Upper lobe of left lung (tissue), 6 donors: Measurements from ENCODE around the gene STK11IP. TPM values are rescaled to one million over a fixed set of nuclear protein-coding genes. Genes with fewer than 3 reads are reported as not detected.
A peak's percentile ranks its signal among the peaks of the same experiment; 100 is the strongest.

Experiments used
- ATAC-seq, 2 donors: fragments of 200-7000 bp; cut with Tn5 transposase; one replicate each; pipeline ENCODE4 v1.9.1; 2022; ENCODE audit warnings: mild to moderate bottlenecking in 2 of 2, moderate library complexity in 2 of 2; ENCODE audit not compliant: low FRiP score in 2 of 2
- DNase-seq, 2 donors: peaks; one replicate each; pipeline ENCODE4 v3.0.0-alpha.2; 2019 to 2020
- H3K27ac ChIP-seq, 4 donors: fragments of 200-600 bp; sonication (generic); one replicate each; pipeline ENCODE4 v1.5.1; 2016 to 2019
- H3K27me3 ChIP-seq, 4 donors: fragments of 200-600 bp; sonication (generic); one replicate each; pipeline ENCODE4 v1.5.1; 2017 to 2019
- H3K36me3 ChIP-seq, 4 donors: fragments of 200-600 bp; sonication (generic); one replicate each; pipeline ENCODE4 v1.5.1; 2016 to 2019
- H3K4me1 ChIP-seq, 4 donors: fragments of 200-600 bp; sonication (generic); one replicate each; pipeline ENCODE4 v1.5.1; 2018 to 2019
- H3K4me3 ChIP-seq, 4 donors: fragments of 200-600 bp; sonication (generic); one replicate each; pipeline ENCODE4 v1.5.1; 2017 to 2019; ENCODE audit warnings: mild to moderate bottlenecking in 2 of 4, moderate library complexity in 1 of 4
- H3K9me3 ChIP-seq, 4 donors: fragments of 200-600 bp; sonication (generic); one replicate each; pipeline ENCODE4 v1.5.1; 2018 to 2019
- EP300 ChIP-seq, 4 donors: sonication (generic); formaldehyde crosslinking; IDR thresholded peaks; one replicate each; pipeline ENCODE4 v1.5.1; 2017; ENCODE audit warnings: antibody characterized with exemption in 4 of 4, control low read depth in 2 of 4
- POLR2A ChIP-seq, 4 donors: fragments of 450-650 bp; IDR thresholded peaks; one replicate each; pipeline ENCODE4 v1.5.1; 2016 to 2017; ENCODE audit warnings: antibody characterized with exemption in 4 of 4, mild to moderate bottlenecking in 2 of 4
- POLR2AphosphoS5 ChIP-seq, 2 donors: sonication (generic); formaldehyde crosslinking; IDR thresholded peaks; one replicate each; pipeline ENCODE4 v1.5.1; 2017; ENCODE audit warnings: antibody characterized with exemption in 2 of 2
- WGBS, 2 donors: methylation state at CpG; one replicate each; pipeline ENCODE4 v1.1.5; 2017 to 2018; 5-methylcytosine and 5-hydroxymethylcytosine counted together
- total RNA-seq, 6 donors: library from RNA; depleted of rRNA in 4 of 6; stranded (reverse); fragments of >200 nt in 4 of 6; gene quantifications; one replicate each; pipeline versions ENCODE4 v1.1.0 to v1.2.1, GENCODE V29; 2016 to 2021
- TF ChIP-seq, protein P1 (sequence below), 6 experiments: fragments of 450-650 bp in 4 of 6; fragments of 200-600 bp in 2 of 6; sonication (generic) in 2 of 6; IDR thresholded peaks; one replicate each; pipeline ENCODE4 v1.5.1; 2016 to 2019; ENCODE audit warnings: antibody characterized with exemption in 6 of 6
- donor health status: DM: no; HTN: no; CAD: no; lungs with moderate emphysema.
- donor health status: DM: no; HTN: yes; CAD: no; lungs with severe emphysema.

Gene STK11IP
- total RNA-seq, 6 donors from 2014 or later: 16.0 to 77.5 (median 35.6) TPM

DNA sequence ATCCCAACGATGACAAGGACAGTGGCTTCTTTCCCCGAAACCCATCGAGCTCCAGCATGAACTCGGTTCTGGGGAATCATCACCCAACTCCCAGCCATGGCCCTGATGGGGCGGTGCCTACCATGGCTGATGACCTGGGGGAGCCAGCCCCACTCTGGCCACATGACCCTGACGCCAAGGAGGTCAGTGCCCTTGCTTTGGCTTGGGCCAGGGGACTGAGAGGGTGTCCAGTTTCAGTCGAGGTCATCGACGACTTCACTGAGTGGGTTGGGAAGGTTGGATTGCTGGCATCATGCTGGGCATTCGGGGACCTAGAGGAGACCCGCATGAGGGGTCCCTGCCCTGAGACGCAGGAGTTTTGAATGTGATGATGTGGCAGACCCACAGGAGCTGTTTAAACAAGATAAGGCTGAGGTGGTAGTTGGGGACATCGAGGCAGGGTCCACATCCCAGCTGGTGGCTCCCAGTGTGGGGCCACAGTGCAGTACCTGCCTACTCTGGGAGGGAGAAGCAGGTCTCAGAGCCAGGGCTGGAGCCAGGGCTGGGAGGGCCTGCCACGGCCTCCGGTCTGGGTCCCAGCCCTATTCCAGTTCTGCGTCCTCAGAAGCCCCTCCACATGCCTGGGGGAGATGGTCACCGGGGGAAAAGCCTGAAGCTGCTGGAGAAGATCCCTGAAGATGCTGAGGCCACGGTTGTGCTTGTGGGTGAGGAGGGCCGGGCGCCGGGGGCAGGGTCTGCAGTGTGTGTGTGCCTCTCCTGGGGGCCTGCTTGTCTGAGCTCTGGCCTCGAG lies 35.8 kb downstream of the STK11IP start:
- no peak for ATAC-seq
- Histone ChIP-seq H3K4me1 (no peaks in the 10 kb centered on the region), H3K27me3 (peaks cover 0 to 1% (median 0%) of the 10 kb centered on the region in 4 donors), H3K27ac (no peak overlapping the region), H3K9me3 (no peaks in the 10 kb centered on the region), H3K4me3 (no peak overlapping the region), H3K36me3 (no peaks in the 10 kb centered on the region)
- peak in 1 of 2 donors; percentile 72 for DNase-seq
- TF ChIP-seq POLR2A (IDR thresholded peaks at IDR 0.05) (no peak), POLR2AphosphoS5 (IDR thresholded peaks at IDR 0.05) (no peak), EP300 (IDR thresholded peaks at IDR 0.05) (no peak)
- TF ChIP-seq, protein P1, sequence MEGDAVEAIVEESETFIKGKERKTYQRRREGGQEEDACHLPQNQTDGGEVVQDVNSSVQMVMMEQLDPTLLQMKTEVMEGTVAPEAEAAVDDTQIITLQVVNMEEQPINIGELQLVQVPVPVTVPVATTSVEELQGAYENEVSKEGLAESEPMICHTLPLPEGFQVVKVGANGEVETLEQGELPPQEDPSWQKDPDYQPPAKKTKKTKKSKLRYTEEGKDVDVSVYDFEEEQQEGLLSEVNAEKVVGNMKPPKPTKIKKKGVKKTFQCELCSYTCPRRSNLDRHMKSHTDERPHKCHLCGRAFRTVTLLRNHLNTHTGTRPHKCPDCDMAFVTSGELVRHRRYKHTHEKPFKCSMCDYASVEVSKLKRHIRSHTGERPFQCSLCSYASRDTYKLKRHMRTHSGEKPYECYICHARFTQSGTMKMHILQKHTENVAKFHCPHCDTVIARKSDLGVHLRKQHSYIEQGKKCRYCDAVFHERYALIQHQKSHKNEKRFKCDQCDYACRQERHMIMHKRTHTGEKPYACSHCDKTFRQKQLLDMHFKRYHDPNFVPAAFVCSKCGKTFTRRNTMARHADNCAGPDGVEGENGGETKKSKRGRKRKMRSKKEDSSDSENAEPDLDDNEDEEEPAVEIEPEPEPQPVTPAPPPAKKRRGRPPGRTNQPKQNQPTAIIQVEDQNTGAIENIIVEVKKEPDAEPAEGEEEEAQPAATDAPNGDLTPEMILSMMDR (IDR thresholded peaks at IDR 0.05): no peak
- WGBS, 2 donors: 81 to 84% methylated on average over 13 to 22 of the region's 22 CpGs

DNA sequence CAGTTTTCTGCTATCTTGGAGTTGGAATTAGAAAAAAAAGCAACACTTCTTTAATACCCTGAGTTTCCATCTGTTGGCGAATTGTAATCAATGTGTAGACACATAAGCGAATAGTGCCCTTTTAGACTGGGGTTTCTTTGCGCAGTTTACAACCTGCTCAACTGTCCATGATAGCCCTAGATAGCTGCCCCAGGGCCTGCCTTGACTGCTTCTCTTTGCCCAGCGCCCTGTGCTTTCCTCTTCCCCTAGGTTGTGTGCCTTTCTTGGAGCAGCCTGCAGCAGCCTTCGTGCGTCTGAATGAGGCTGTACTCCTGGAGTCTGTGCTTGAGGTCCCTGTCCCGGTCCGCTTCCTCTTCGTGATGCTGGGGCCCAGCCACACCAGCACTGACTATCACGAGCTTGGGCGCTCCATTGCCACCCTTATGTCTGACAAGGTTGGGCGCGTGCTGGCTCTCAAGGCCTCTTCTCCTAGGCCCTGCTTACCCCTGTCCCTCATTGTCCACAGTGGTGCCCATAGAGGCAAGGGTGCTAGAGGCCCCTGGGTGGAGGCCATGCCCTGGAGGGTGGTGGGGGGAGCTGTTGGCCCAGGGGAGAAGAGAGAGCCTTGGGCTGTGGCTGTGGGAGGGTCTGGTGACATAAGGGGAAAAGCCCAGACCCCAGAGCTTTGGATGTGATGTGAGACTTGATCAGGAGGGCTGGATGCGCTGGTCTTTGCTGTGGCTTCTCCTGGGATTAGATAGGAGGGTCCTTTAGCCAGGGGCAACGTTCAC lies 36.7 kb downstream of the STK11IP start:
- ATAC-seq: no peak
- Histone ChIP-seq H3K27ac (no peak overlapping the region), H3K9me3 (no peaks in the 10 kb centered on the region), H3K27me3 (no peaks in the 10 kb centered on the region), H3K4me3 (no peak overlapping the region), H3K36me3 (no peaks in the 10 kb centered on the region), H3K4me1 (no peaks in the 10 kb centered on the region)
- DNase-seq: no peak
- 87 to 91% methylated on average over 13 to 15 of the region's 15 CpGs for WGBS, 2 donors
- TF ChIP-seq, protein P1 (IDR thresholded peaks at IDR 0.05): no peak
- TF ChIP-seq POLR2AphosphoS5 (IDR thresholded peaks at IDR 0.05) (no peak), EP300 (IDR thresholded peaks at IDR 0.05) (no peak), POLR2A (IDR thresholded peaks at IDR 0.05) (no peak)

DNA sequence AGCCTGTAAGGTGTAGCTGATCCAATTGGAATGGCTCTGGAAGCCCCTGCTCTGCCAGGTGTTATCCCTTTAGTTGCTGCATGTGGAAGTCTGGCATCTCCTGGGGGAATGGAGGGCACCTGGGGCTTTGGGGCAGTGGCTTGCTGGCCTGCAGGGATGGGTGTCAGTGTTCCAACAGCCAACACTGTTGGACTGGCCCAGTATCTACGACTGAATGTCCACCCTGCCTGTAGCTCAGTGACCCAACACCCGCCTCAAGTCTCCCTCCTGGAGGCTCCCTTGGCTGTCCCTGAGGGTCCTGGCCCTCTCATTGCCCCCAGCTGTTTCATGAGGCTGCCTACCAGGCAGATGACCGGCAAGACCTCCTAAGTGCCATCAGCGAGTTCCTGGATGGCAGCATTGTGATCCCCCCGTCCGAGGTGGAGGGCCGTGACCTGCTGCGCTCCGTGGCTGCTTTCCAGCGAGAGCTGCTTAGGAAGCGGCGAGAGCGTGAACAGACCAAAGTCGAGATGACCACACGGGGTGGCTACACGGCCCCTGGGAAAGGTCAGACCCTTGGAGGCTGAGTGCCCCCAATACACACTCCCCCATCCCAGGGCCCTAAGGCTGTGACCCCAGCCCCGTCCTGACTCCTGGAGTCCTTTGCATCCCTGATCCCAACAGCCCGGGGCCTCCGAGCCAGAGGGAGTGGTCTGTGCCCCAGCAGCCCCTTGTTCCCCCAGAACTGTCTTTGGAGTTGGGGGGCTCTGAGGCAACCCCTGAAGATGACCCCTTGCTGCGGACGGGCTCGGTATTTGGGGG lies 37.5 kb downstream of the STK11IP start:
- peak in 1 of 2 donors; percentile 64 for DNase-seq
- TF ChIP-seq POLR2AphosphoS5 (IDR thresholded peaks at IDR 0.05): no peak
- TF ChIP-seq, protein P1 (IDR thresholded peaks at IDR 0.05): no peak
- no peak for TF ChIP-seq POLR2A (IDR thresholded peaks at IDR 0.05)
- no peak for TF ChIP-seq EP300 (IDR thresholded peaks at IDR 0.05)

DNA sequence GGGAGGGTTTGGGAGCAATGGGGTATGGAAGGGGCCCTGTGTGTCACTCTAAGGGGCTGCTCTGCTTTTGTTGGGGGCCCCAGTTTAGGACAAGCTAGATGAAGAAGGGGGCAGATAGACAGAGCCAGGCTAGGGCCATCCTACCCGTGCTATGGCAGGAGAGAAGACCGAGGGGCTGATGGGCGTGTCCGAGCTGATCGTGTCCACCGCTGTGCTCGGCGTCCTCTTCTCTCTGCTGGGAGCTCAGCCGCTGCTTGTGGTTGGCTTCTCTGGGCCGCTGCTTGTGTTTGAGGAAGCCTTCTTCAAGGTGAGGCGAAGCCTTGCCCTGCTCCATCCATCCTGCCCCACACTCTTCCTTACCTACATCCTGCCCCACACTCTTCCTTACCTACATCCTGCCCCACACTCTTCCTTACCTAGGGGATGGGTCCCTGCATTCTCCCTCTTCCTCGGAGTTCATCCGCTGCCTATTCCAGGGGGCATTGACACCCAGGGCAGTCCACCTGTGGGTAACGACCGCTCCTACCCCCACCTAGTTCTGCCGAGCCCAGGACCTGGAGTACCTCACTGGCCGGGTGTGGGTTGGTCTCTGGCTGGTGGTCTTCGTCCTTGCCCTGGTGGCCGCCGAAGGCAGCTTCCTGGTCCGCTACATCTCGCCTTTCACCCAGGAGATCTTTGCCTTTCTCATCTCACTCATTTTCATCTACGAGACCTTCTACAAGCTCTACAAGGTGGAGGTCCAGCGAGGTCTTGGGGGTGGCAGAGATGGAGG lies 38.7 kb downstream of the STK11IP start:
- WGBS, 2 donors: 90 to 92% methylated on average over 18 to 24 of the region's 24 CpGs

More for the DNA sequence above, 37.5 kb downstream of the STK11IP start:
- Histone ChIP-seq H3K27ac (no peak overlapping the region), H3K4me1 (no peaks in the 10 kb centered on the region), H3K27me3 (no peaks in the 10 kb centered on the region), H3K4me3 (no peak overlapping the region), H3K36me3 (no peaks in the 10 kb centered on the region), H3K9me3 (no peaks in the 10 kb centered on the region)
- ATAC-seq: no peak
- 77 to 80% methylated on average over 8 to 19 of the region's 22 CpGs for WGBS, 2 donors

More for the DNA sequence above, 38.7 kb downstream of the STK11IP start:
- no peaks in the 10 kb centered on the region for H3K9me3 ChIP-seq
- no peaks in the 10 kb centered on the region for H3K36me3 ChIP-seq
- TF ChIP-seq, protein P1 (IDR thresholded peaks at IDR 0.05): no peak
- TF ChIP-seq POLR2A (IDR thresholded peaks at IDR 0.05) (no peak), EP300 (IDR thresholded peaks at IDR 0.05) (no peak), POLR2AphosphoS5 (IDR thresholded peaks at IDR 0.05) (no peak)
- ATAC-seq (no peak), DNase-seq (no peak)
- no peaks in the 10 kb centered on the region for H3K4me1 ChIP-seq
- no peaks in the 10 kb centered on the region for H3K27me3 ChIP-seq
- H3K4me3 ChIP-seq: no peak overlapping the region
- no peak overlapping the region for H3K27ac ChIP-seq
